DOHH2 (cell line): ENCODE measurements around the gene RIT2.

Source experiments
- H3F3A ChIP-seq: fragments of 200-600 bp; sonication (generic), shearing (Covaris generic); 2 replicates; pipeline ENCODE4 v1.6.0; 2016; ENCODE audit warnings: antibody characterized with exemption, mild to moderate bottlenecking; ENCODE audit not compliant: control insufficient read depth, insufficient read depth
- H3K27ac ChIP-seq: fragments of 200-600 bp; sonication (generic); 2 replicates; pipeline ENCODE4 v1.5.1; 2014; ENCODE audit warnings: low read depth, mild to moderate bottlenecking, low read length, moderate library complexity
- H3K27me3 ChIP-seq: fragments of 200-600 bp; sonication (generic); 2 replicates; pipeline ENCODE4 v1.6.1; 2014; ENCODE audit warnings: mild to moderate bottlenecking, low read length, mixed read lengths; ENCODE audit not compliant: control insufficient read depth
- H3K36me3 ChIP-seq: fragments of 200-600 bp; sonication (generic); 2 replicates; pipeline ENCODE4 v1.6.1; 2014; ENCODE audit warnings: mild to moderate bottlenecking, low read length, moderate library complexity, mixed read lengths; ENCODE audit not compliant: control insufficient read depth
- H3K4me1 ChIP-seq: fragments of 200-600 bp; sonication (generic); 2 replicates; pipeline ENCODE4 v1.6.1; 2014; ENCODE audit warnings: mild to moderate bottlenecking, low read length, mixed read lengths; ENCODE audit not compliant: control insufficient read depth
- H3K4me2 ChIP-seq: fragments of 200-600 bp; sonication (generic); 2 replicates; pipeline ENCODE4 v1.6.0; 2014; ENCODE audit warnings: mild to moderate bottlenecking, low read length, moderate library complexity
- H3K4me3 ChIP-seq: fragments of 200-600 bp; sonication (generic); 2 replicates; pipeline ENCODE4 v1.5.1; 2014; ENCODE audit warnings: mild to moderate bottlenecking, low read length, mixed read lengths
- H3K79me2 ChIP-seq: fragments of 200-600 bp; sonication (generic); 2 replicates; pipeline ENCODE4 v1.6.1; 2014; ENCODE audit warnings: mild to moderate bottlenecking, low read length, mixed read lengths; ENCODE audit not compliant: control insufficient read depth
- H3K9me2 ChIP-seq: fragments of 200-600 bp; sonication (generic); replicated peaks from 2 replicates; pipeline ENCODE4 v1.6.1; 2014; ENCODE audit warnings: mild to moderate bottlenecking, low read length, mixed read lengths; ENCODE audit not compliant: control insufficient read depth
- H3K9me3 ChIP-seq: fragments of 200-600 bp; sonication (generic); 2 replicates; pipeline ENCODE4 v1.6.1; 2014; ENCODE audit warnings: antibody characterized with exemption, low read length, mixed read lengths; ENCODE audit not compliant: control insufficient read depth, insufficient read depth
- H4K20me1 ChIP-seq: fragments of 200-600 bp; sonication (generic); 2 replicates; pipeline ENCODE4 v1.6.0; 2014; ENCODE audit warnings: low read depth, mild to moderate bottlenecking, antibody characterized with exemption, low read length, moderate library complexity; ENCODE audit not compliant: control insufficient read depth, insufficient read depth
- EZH2phosphoT487 ChIP-seq: fragments of 200-600 bp; sonication (generic); IDR thresholded peaks from 2 replicates; pipeline ENCODE4 v1.6.1; 2017; ENCODE audit warnings: borderline replicate concordance, mild to moderate bottlenecking, antibody characterized with exemption, low read length, moderate library complexity, mixed read lengths
- TF ChIP-seq, protein P1 (sequence below): fragments of 200-600 bp; sonication (generic); IDR thresholded peaks from one replicate; pipeline ENCODE4 v1.5.1; 2014; ENCODE audit warnings: antibody characterized with exemption, mild to moderate bottlenecking, low read depth, low read length; ENCODE audit not compliant: poor library complexity, severe bottlenecking

Gene RIT2

GRCh38 chr18:42719221-42719620 is 396.3 kb downstream of the RIT2 start:
- H3K4me2 ChIP-seq: no peak overlapping the region
- TF ChIP-seq EZH2phosphoT487: no peak
- TF ChIP-seq, protein P1, sequence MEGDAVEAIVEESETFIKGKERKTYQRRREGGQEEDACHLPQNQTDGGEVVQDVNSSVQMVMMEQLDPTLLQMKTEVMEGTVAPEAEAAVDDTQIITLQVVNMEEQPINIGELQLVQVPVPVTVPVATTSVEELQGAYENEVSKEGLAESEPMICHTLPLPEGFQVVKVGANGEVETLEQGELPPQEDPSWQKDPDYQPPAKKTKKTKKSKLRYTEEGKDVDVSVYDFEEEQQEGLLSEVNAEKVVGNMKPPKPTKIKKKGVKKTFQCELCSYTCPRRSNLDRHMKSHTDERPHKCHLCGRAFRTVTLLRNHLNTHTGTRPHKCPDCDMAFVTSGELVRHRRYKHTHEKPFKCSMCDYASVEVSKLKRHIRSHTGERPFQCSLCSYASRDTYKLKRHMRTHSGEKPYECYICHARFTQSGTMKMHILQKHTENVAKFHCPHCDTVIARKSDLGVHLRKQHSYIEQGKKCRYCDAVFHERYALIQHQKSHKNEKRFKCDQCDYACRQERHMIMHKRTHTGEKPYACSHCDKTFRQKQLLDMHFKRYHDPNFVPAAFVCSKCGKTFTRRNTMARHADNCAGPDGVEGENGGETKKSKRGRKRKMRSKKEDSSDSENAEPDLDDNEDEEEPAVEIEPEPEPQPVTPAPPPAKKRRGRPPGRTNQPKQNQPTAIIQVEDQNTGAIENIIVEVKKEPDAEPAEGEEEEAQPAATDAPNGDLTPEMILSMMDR: no peak
- no peak overlapping the region for H3K27ac ChIP-seq
- no peaks in the 10 kb centered on the region for H3K4me1 ChIP-seq
- no peaks in the 10 kb centered on the region for H3F3A ChIP-seq
- H3K79me2 ChIP-seq: no peaks in the 10 kb centered on the region
- no peaks in the 10 kb centered on the region for H3K27me3 ChIP-seq
- no peak overlapping the region for H3K4me3 ChIP-seq
- H3K9me2 ChIP-seq: no peaks in the 10 kb centered on the region; the same call in 1 of the 2 replicates
- no peaks in the 10 kb centered on the region for H3K36me3 ChIP-seq
- no peaks in the 10 kb centered on the region for H4K20me1 ChIP-seq
- H3K9me3 ChIP-seq: no peaks in the 10 kb centered on the region

- Histone ChIP-seq H3K4me2 (no peak overlapping the region), H3K27me3 (no peaks in the 10 kb centered on the region), H3K27ac (no peak overlapping the region), H3K9me3 (no peaks in the 10 kb centered on the region), H3F3A (no peaks in the 10 kb centered on the region), H3K4me1 (no peaks in the 10 kb centered on the region), H3K4me3 (no peak overlapping the region), H4K20me1 (no peaks in the 10 kb centered on the region), H3K9me2 (no peaks in the 10 kb centered on the region), H3K79me2 (no peaks in the 10 kb centered on the region), H3K36me3 (no peaks in the 10 kb centered on the region)
- no peak for TF ChIP-seq EZH2phosphoT487
- TF ChIP-seq, protein P1: no peak
These were observed 403.4 kb downstream of the RIT2 start for GRCh38 chr18:42712065-42712464.

DNA sequence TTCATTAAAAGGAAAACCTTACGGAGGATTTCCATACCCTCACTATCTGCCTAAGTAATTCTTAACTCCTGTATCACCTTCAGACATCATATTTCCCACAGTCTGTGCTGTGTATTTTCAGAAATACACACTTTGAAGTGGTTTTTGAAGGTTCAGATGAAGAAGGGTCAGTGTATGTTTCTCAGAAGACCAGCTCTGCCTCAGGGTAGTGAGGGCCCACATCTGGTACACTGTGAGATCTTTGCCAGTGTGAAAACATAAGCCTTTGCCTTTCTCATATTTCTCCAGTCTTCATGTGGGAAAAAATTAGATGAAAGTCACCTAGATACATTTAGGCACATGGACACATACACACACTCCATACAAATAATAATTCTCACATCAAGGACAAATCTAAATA is 408.4 kb downstream of the RIT2 start:
- Histone ChIP-seq H3K79me2 (no peaks in the 10 kb centered on the region), H3K27me3 (no peaks in the 10 kb centered on the region), H4K20me1 (no peaks in the 10 kb centered on the region), H3K9me2 (no peaks in the 10 kb centered on the region), H3K4me3 (no peak overlapping the region), H3K4me1 (no peaks in the 10 kb centered on the region), H3F3A (no peaks in the 10 kb centered on the region), H3K36me3 (no peaks in the 10 kb centered on the region), H3K27ac (no peak overlapping the region), H3K9me3 (no peaks in the 10 kb centered on the region), H3K4me2 (no peak overlapping the region)
- TF ChIP-seq, protein P1: no peak
- no peak for TF ChIP-seq EZH2phosphoT487

DNA sequence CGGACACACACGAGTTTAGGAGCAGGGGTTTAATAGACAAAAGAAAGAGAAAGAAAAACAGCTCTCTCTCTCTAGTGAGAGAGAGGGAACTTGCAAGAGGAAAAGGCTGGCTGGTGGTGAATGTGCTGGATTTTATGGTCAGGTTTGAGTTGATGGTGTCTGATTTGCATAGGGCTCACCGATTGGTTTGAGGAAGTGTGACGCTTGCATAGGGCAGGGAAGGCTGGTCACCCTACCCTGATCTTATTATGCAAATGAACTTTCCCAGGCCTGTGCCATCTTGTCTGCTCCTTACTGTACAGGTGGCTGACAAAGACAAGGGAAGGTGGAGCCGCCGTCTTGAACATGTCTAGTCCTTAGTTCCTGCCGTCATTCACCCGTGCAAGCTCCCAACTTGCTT is 408.9 kb downstream of the RIT2 start:
- Histone ChIP-seq H3K4me3 (no peak overlapping the region), H3K9me2 (no peaks in the 10 kb centered on the region), H3K79me2 (no peaks in the 10 kb centered on the region), H3K36me3 (no peaks in the 10 kb centered on the region), H3K4me1 (no peaks in the 10 kb centered on the region), H3K27me3 (no peaks in the 10 kb centered on the region), H3K4me2 (no peak overlapping the region), H3K9me3 (no peaks in the 10 kb centered on the region), H3F3A (no peaks in the 10 kb centered on the region), H4K20me1 (no peaks in the 10 kb centered on the region), H3K27ac (no peak overlapping the region)
- TF ChIP-seq, protein P1: no peak
- TF ChIP-seq EZH2phosphoT487: no peak
